Adrenal gland (tissue), 12 donors: ENCODE measurements around the gene GDF7. TPM values are rescaled to one million over a fixed set of nuclear protein-coding genes. Genes with fewer than 3 reads are reported as not detected.

Experiments used
- DNase-seq, 7 donors: peaks; one replicate each; pipeline ENCODE4 v3.0.0-alpha.2; 2019 to 2020
- H3K27ac ChIP-seq, 5 donors: fragments of 200-600 bp; sonication (generic) in 4 of 5; 1 replicate in 3 of 5; 2 replicates in 2 of 5; pipeline versions ENCODE4 v1.5.1 to v1.8.0; 2016 to 2020; ENCODE audit warnings: mild to moderate bottlenecking in 1 of 5
- H3K27me3 ChIP-seq: fragments of 200-600 bp; 2 replicates; pipeline ENCODE4 v1.8.0; 2021
- H3K36me3 ChIP-seq, 2 donors: fragments of 200-600 bp; replicated peaks in 1 of 2; 1 replicate in 1 of 2; 2 replicates in 1 of 2; pipeline versions ENCODE4 v1.5.1 to v1.8.0; 2018 to 2022
- H3K4me1 ChIP-seq, 2 donors: fragments of 200-600 bp; replicated peaks in 1 of 2; 1 replicate in 1 of 2; 2 replicates in 1 of 2; pipeline versions ENCODE4 v1.5.1 to v1.8.0; 2018 to 2021
- H3K4me3 ChIP-seq, 4 donors: fragments of 200-600 bp; sonication (generic) in 3 of 4; one replicate each; pipeline ENCODE4 v1.5.1; 2016 to 2018
- H3K9me3 ChIP-seq, 3 donors: fragments of 200-600 bp; sonication (generic) in 1 of 3; replicated peaks in 1 of 3; 1 replicate in 2 of 3; 2 replicates in 1 of 3; pipeline versions ENCODE4 v1.5.1 to v1.8.0; 2016 to 2021
- CTCF ChIP-seq, 6 experiments: fragments of 450-650 bp in 4 of 6; fragments of 200-600 bp in 2 of 6; sonication (generic) in 1 of 6; IDR thresholded peaks; 1 replicate in 5 of 6; 2 replicates in 1 of 6; pipeline versions ENCODE4 v1.5.1 to v1.8.0; 2016 to 2021; ENCODE audit warnings: antibody characterized with exemption in 6 of 6, mild to moderate bottlenecking in 2 of 6, moderate library complexity in 1 of 6
- POLR2A ChIP-seq, 2 donors: fragments of 450-650 bp; IDR thresholded peaks; one replicate each; pipeline ENCODE4 v1.6.1; 2017; ENCODE audit warnings: antibody characterized with exemption in 2 of 2, mild to moderate bottlenecking in 2 of 2, moderate library complexity in 1 of 2
- WGBS, 4 donors: extraction: QIAGEN DNeasy Blood & Tissue Kit in 2 of 4; methylation state at CpG; one replicate each; pipeline versions ENCODE4 v1.1.5 to v1.1.7; 2013 to 2017; 5-methylcytosine and 5-hydroxymethylcytosine counted together
- intact Hi-C, 2 donors: fragments of 100-400 bp; cut with DNase I; formaldehyde crosslinking; loops; one replicate each; pipeline versions ENCODE4 v1.14.1 to v1.15.0; 2022 to 2023
- polyA plus RNA-seq, 3 donors: library from polyadenylated mRNA; stranded (reverse); fragments of 200-250 nt in 2 of 3; fragments of 350-450 nt in 1 of 3; fragmentation: Illumina TruSeq in 1 of 3; extraction: RNeasy Lipid Tissue Mini Kit (QIAGEN cat#74804) in 1 of 3; gene quantifications; one replicate each; pipeline ENCODE4 v1.2.3, GENCODE V29; 2013 to 2014
- total RNA-seq, 9 donors: library from RNA; depleted of rRNA in 4 of 9; stranded (reverse); fragments of >200 nt in 4 of 9; fragments of 120-200 nt in 1 of 9; fragmentation: NEBNext Ultra II Directional in 1 of 9; extraction: Animal tissue kit (Norgen Biotek cat#: 25700) in 1 of 9; gene quantifications; one replicate each; pipeline versions ENCODE4 v1.1.0 to v1.2.4, GENCODE V29; 2013 to 2023
- donor health status: healthy with polysubstance abuse.
- donor health status: Bipolar disorder and iron deficiency.
- donor health status: DM: yes; HTN: yes; CAD: no.
- donor health status: DM: no; HTN: no; CAD: no.
- donor health status: DM: no; HTN: no; CAD: no.
- donor health status: DM: yes; HTN: yes; CAD: no.

The GDF7 gene
- total and polyA plus RNA-seq, 12 donors, result 0.17 to 1.8 (median 0.46) TPM

- intact Hi-C loops, result no loop called here
- TF ChIP-seq POLR2A (IDR thresholded peaks at IDR 0.05) (no peak), CTCF (IDR thresholded peaks at IDR 0.05) (no peak)
- Histone ChIP-seq H3K27me3 (peaks cover 17% of the 10 kb centered on the region), H3K4me3 (no peak overlapping the region), H3K36me3 (no peaks in the 10 kb centered on the region), H3K27ac (peak overlapping the region in 1 of 5 donors; percentile 73), H3K9me3 (no peaks in the 10 kb centered on the region), H3K4me1 (peaks cover 6 to 9% of the 10 kb centered on the region in 2 donors)
- DNase-seq, result no peak
- WGBS, 4 donors, result 79 to 85% (median 83%) methylated on average over 4 to 6 of the region's 6 CpGs
Observed at GRCh38 chr2:20675701-20676352, 8.9 kb downstream of the GDF7 start.

- peaks cover 10% of the 10 kb centered on the region for H3K27me3 ChIP-seq
- H3K36me3 ChIP-seq, result no peaks in the 10 kb centered on the region
- TF ChIP-seq CTCF (IDR thresholded peaks at IDR 0.05) (no peak), POLR2A (IDR thresholded peaks at IDR 0.05) (no peak)
- H3K4me3 ChIP-seq, result no peak overlapping the region
- intact Hi-C loops, result no loop called here
- H3K27ac ChIP-seq, result no peak overlapping the region
- no peaks in the 10 kb centered on the region for H3K9me3 ChIP-seq
- no peak for DNase-seq
- 85 to 91% (median 88%) methylated on average over 12 of the region's 12 CpGs for WGBS, 4 donors
- H3K4me1 ChIP-seq, result peaks cover 6 to 9% of the 10 kb centered on the region in 2 donors
Observed at GRCh38 chr2:20676353-20677215, 9.6 kb downstream of the GDF7 start.

- Histone ChIP-seq H3K27ac (peak overlapping the region in 1 of 5 donors; percentile 10), H3K36me3 (no peaks in the 10 kb centered on the region), H3K4me1 (peaks cover 6 to 9% of the 10 kb centered on the region in 2 donors), H3K4me3 (no peak overlapping the region), H3K9me3 (no peaks in the 10 kb centered on the region), H3K27me3 (peaks cover 4% of the 10 kb centered on the region)
- no peak for DNase-seq
- WGBS, 4 donors, result 76 to 85% (median 77%) methylated on average over 9 to 15 of the region's 15 CpGs
- no peak for TF ChIP-seq CTCF (IDR thresholded peaks at IDR 0.05)
- TF ChIP-seq POLR2A (IDR thresholded peaks at IDR 0.05), result no peak
- intact Hi-C loops, result no loop called here
Observed at GRCh38 chr2:20677301-20678085, 10.5 kb downstream of the GDF7 start.

GRCh38 chr2:20678086-20678395, 11.1 kb downstream of the GDF7 start:
- H3K27me3 ChIP-seq, result no peaks in the 10 kb centered on the region
- H3K4me1 ChIP-seq, result peaks cover 6 to 9% of the 10 kb centered on the region in 2 donors
- no peaks in the 10 kb centered on the region for H3K36me3 ChIP-seq
- 78 to 87% (median 85%) methylated on average over 1 of the region's 1 CpG for WGBS, 4 donors
- intact Hi-C loops, result no loop called here
- TF ChIP-seq CTCF (IDR thresholded peaks at IDR 0.05) (no peak), POLR2A (IDR thresholded peaks at IDR 0.05) (no peak)
- no peak for DNase-seq
- H3K4me3 ChIP-seq, result no peak overlapping the region
- no peak overlapping the region for H3K27ac ChIP-seq
- H3K9me3 ChIP-seq, result no peaks in the 10 kb centered on the region
